Stomach (tissue), 4 donors: ENCODE data around the gene MTMR10.

Source experiments
- EP300 ChIP-seq: sonication (generic); formaldehyde crosslinking; IDR thresholded peaks from one replicate; pipeline ENCODE4 v1.6.1; 2017; ENCODE audit warnings: antibody characterized with exemption
- TF ChIP-seq, protein P1 (sequence below), 7 experiments: fragments of 450-650 bp in 4 of 7; fragments of 200-600 bp in 3 of 7; sonication (generic) in 3 of 7; IDR thresholded peaks; one replicate each; pipeline ENCODE4 v1.5.1; 2016 to 2019; ENCODE audit warnings: antibody characterized with exemption in 7 of 7, control low read depth in 2 of 7, mild to moderate bottlenecking in 1 of 7

DNA sequence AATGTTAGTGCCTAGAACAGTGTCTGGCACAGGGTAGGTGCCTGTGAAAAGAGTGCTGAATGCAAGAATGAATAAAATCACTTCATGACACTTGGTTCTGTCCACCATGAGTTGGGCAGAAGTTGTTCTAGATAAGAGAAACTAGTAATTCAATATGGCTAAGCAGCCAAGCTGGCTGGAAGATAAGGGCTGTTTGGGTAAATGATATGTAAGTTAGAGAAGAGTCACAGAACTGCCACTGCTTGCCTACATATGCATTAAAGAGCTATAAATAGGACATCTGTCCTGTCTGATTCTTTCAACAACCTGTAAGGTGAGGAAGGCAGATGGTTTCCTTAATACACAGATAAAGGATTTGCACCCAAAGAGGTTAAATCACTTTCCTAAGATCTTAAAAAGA, 13.1 kb downstream of the MTMR10 start:
- TF ChIP-seq, protein P1, sequence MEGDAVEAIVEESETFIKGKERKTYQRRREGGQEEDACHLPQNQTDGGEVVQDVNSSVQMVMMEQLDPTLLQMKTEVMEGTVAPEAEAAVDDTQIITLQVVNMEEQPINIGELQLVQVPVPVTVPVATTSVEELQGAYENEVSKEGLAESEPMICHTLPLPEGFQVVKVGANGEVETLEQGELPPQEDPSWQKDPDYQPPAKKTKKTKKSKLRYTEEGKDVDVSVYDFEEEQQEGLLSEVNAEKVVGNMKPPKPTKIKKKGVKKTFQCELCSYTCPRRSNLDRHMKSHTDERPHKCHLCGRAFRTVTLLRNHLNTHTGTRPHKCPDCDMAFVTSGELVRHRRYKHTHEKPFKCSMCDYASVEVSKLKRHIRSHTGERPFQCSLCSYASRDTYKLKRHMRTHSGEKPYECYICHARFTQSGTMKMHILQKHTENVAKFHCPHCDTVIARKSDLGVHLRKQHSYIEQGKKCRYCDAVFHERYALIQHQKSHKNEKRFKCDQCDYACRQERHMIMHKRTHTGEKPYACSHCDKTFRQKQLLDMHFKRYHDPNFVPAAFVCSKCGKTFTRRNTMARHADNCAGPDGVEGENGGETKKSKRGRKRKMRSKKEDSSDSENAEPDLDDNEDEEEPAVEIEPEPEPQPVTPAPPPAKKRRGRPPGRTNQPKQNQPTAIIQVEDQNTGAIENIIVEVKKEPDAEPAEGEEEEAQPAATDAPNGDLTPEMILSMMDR (IDR thresholded peaks at IDR 0.05) = no peak
- no peak for TF ChIP-seq EP300
